T-cell (primary cell): ENCODE measurements around the gene KMT2D. TPM values are rescaled to one million over a fixed set of nuclear protein-coding genes. Genes with fewer than 3 reads are reported as not detected.
"Not testable (repeated sequence)": the region's sequence is repeated elsewhere in the genome, so short reads cannot be mapped to it uniquely, and the experiment has no call there.

Experiments
- ATAC-seq, 4 experiments: fragments of 200-7000 bp in 3 of 4; fragments of 150-1000 bp in 1 of 4; cut with Tn5 transposase; replicated peaks in 1 of 4; 1 replicate in 3 of 4; 2 replicates in 1 of 4; pipeline ENCODE4 v1.10.0; 2021; ENCODE audit warnings: moderate library complexity in 3 of 4, mild to moderate bottlenecking in 2 of 4, moderate number of reproducible peaks in 1 of 4
- CTCF ChIA-PET, 2 donors: fragments of 300-600 bp; sonication (Branson Sonifier 250); formaldehyde crosslinking; loops; one replicate each; lab custom pipeline; 2022; ENCODE audit warnings: antibody characterized with exemption in 2 of 2; lab: Charles Lee
- POLR2A ChIA-PET, 2 donors: fragments of 300-600 bp; sonication (Branson Sonifier 250); formaldehyde crosslinking; loops; one replicate each; lab custom pipeline; 2022; ENCODE audit warnings: antibody characterized with exemption in 2 of 2; lab: Charles Lee
- DNase-seq, 35 experiments: peaks; one replicate each; pipeline versions ENCODE4 v3.0.0 to v3.0.0-alpha.2; 2013 to 2023
- H3K27ac ChIP-seq: one replicate; pipeline ENCODE4 v1.5.1; 2013; ENCODE audit warnings: low read length
- H3K27me3 ChIP-seq, 2 experiments: replicated peaks in 1 of 2; 1 replicate in 1 of 2; 2 replicates in 1 of 2; pipeline versions ENCODE4 v1.6.1 to v1.7.0; 2013; ENCODE audit warnings: low read length in 1 of 2, mixed read lengths in 1 of 2; ENCODE audit not compliant: control insufficient read depth in 2 of 2, insufficient read depth in 2 of 2; ENCODE audit errors: extremely low read depth in 1 of 2
- H3K36me3 ChIP-seq, 2 donors: 1 replicate in 1 of 2; 2 replicates in 1 of 2; pipeline versions ENCODE4 v1.6.1 to v1.7.0; 2013; ENCODE audit warnings: low read length in 1 of 2; ENCODE audit not compliant: control insufficient read depth in 2 of 2, insufficient read depth in 1 of 2; ENCODE audit errors: extremely low read depth in 1 of 2
- H3K4me1 ChIP-seq, 2 experiments: 1 replicate in 1 of 2; 2 replicates in 1 of 2; pipeline versions ENCODE4 v1.6.1 to v1.7.0; 2013; ENCODE audit warnings: low read length in 2 of 2, mixed read lengths in 1 of 2; ENCODE audit not compliant: insufficient read depth in 2 of 2, control insufficient read depth in 1 of 2; ENCODE audit errors: extremely low read depth in 1 of 2
- H3K4me3 ChIP-seq, 2 donors: 1 replicate in 1 of 2; 2 replicates in 1 of 2; pipeline versions ENCODE4 v1.5.1 to v1.7.0; 2013; ENCODE audit warnings: mild to moderate bottlenecking in 2 of 2, low read length in 1 of 2, moderate library complexity in 1 of 2; ENCODE audit not compliant: control insufficient read depth in 1 of 2; ENCODE audit errors: extremely low read depth in 1 of 2
- H3K9me3 ChIP-seq: 2 replicates; pipeline ENCODE4 v1.7.0; 2013
- H3K27ac Mint-ChIP-seq, 2 donors: one replicate each; pipeline ENCODE4 v1.8.0; 2020 to 2021; ENCODE audit warnings: mild to moderate bottlenecking in 2 of 2, mixed read lengths in 2 of 2
- H3K27me3 Mint-ChIP-seq, 2 donors: one replicate each; pipeline ENCODE4 v1.8.0; 2021 to 2022; ENCODE audit warnings: mixed read lengths in 2 of 2
- H3K36me3 Mint-ChIP-seq: one replicate; pipeline ENCODE4 v1.8.0; 2021; ENCODE audit warnings: mixed read lengths
- H3K4me1 Mint-ChIP-seq, 3 donors: one replicate each; pipeline ENCODE4 v1.8.0; 2020 to 2022; ENCODE audit warnings: mixed read lengths in 3 of 3, mild to moderate bottlenecking in 1 of 3
- H3K4me3 Mint-ChIP-seq, 3 donors: one replicate each; pipeline ENCODE4 v1.8.0; 2020 to 2022; ENCODE audit warnings: mild to moderate bottlenecking in 3 of 3, mixed read lengths in 3 of 3, moderate library complexity in 3 of 3
- H3K9me3 Mint-ChIP-seq, 3 donors: one replicate each; pipeline ENCODE4 v1.8.0; 2020 to 2022; ENCODE audit warnings: mixed read lengths in 3 of 3
- WGBS: methylation state at CpG from one replicate; pipeline ENCODE4 v1.1.5; 2013; ENCODE audit warnings: missing lambda C conversion rate; ENCODE audit not compliant: insufficient coverage; 5-methylcytosine and 5-hydroxymethylcytosine counted together
- total RNA-seq, 35 experiments: library from RNA in 6 of 35; stranded (reverse) in 6 of 35; fragments of 120-200 nt in 1 of 35; gene quantifications; one replicate each; pipeline versions ENCODE4 v1.2.1 to v1.2.4 and lab custom pipeline; 2013 to 2026

KMT2D gene
- total RNA-seq, 5 donors from 2014 or later (not counting 1 experiment from before 2014, with no cell fraction given) = 135 to 161 (median 152) TPM

GRCh38 chr12:49066120-49066519 lies 5.5 kb upstream of the KMT2D start:
- 88% methylated on average over 4 of the region's 4 CpGs for WGBS
- POLR2A ChIA-PET = interaction anchor here in 1 of 2 donors (0.6 kb wide), 1 partner anchor 37 kb away, joined by 3 read pairs; no protein-coding TSS in a partner anchor
- no peaks in the 10 kb centered on the region for H3K27me3 Mint-ChIP-seq

GRCh38 chr12:49064767-49065152 lies 4.2 kb upstream of the KMT2D start:
- no peak overlapping the region for H3K4me3 ChIP-seq
- 100% methylated on average over 1 of the region's 5 CpGs for WGBS
- peaks cover 7 to 24% of the 10 kb centered on the region in 2 experiments for H3K4me1 ChIP-seq
- Mint-ChIP-seq H3K27ac (no peak overlapping the region), H3K36me3 (peaks cover 4% of the 10 kb centered on the region), H3K9me3 (no peaks in the 10 kb centered on the region), H3K4me1 (peaks cover 24 to 26% (median 25%) of the 10 kb centered on the region in 3 donors), H3K27me3 (no peaks in the 10 kb centered on the region), H3K4me3 (no peak overlapping the region)
- ATAC-seq = no peak
- CTCF ChIA-PET = interaction anchor here (0.5 to 5.5 kb wide), 14 partner anchors 9 to 89 kb away, joined by 3 to 37 read pairs (median 4); partner anchors contain the start of genes DHH (in 1 of the 2) and TUBA1B (in 1 of the 2)
- H3K36me3 ChIP-seq = peaks cover 0 to 8% of the 10 kb centered on the region in 2 donors
- H3K27me3 ChIP-seq = peaks cover 0 to 2% of the 10 kb centered on the region in 2 experiments
- POLR2A ChIA-PET = interaction anchor here in 1 of 2 donors (0.5 kb wide), 1 partner anchor 8 kb away, joined by 3 read pairs; no protein-coding TSS in a partner anchor
- no peaks in the 10 kb centered on the region for H3K9me3 ChIP-seq
- DNase-seq = no peak
- H3K27ac ChIP-seq = no peak overlapping the region

More at GRCh38 chr12:49066120-49066519, 5.5 kb upstream of the KMT2D start:
- no peak overlapping the region for H3K4me3 ChIP-seq
- H3K4me1 Mint-ChIP-seq = peaks cover 28 to 29% (median 28%) of the 10 kb centered on the region in 3 donors
- no peak for DNase-seq
- H3K9me3 Mint-ChIP-seq = no peaks in the 10 kb centered on the region
- peaks cover 0 to 8% of the 10 kb centered on the region in 2 donors for H3K36me3 ChIP-seq
- CTCF ChIA-PET = interaction anchor here (0.5 to 5.5 kb wide), 8 partner anchors 12 to 539 kb away, joined by 3 to 37 read pairs (median 7); partner anchors contain the start of genes DHH (in 1 of the 2) and FAM186B (in 1 of the 2)
- no peak overlapping the region for H3K27ac ChIP-seq
- peaks cover 0 to under 1% of the 10 kb centered on the region in 2 experiments for H3K27me3 ChIP-seq
- ATAC-seq = no peak
- peaks cover 4% of the 10 kb centered on the region for H3K36me3 Mint-ChIP-seq
- peaks cover 8 to 25% of the 10 kb centered on the region in 2 experiments for H3K4me1 ChIP-seq
- H3K4me3 Mint-ChIP-seq = no peak overlapping the region
- H3K9me3 ChIP-seq = no peaks in the 10 kb centered on the region
- no peak overlapping the region for H3K27ac Mint-ChIP-seq

- H3K36me3 ChIP-seq, H3K27ac ChIP-seq, H3K36me3 Mint-ChIP-seq, H3K27me3 ChIP-seq, H3K27me3 Mint-ChIP-seq, H3K27ac Mint-ChIP-seq, H3K9me3 ChIP-seq, H3K4me3 ChIP-seq, ATAC-seq, POLR2A ChIA-PET, H3K9me3 Mint-ChIP-seq, DNase-seq: not testable (repeated sequence)
- Mint-ChIP-seq H3K4me3 (peak overlapping the region; percentile 88 to 97 (median 94)), H3K4me1 (peaks cover 34 to 39% (median 38%) of the 10 kb centered on the region in 3 donors)
- 97% methylated on average over 4 of the region's 17 CpGs for WGBS
- CTCF ChIA-PET = interaction anchor here (0.5 to 0.9 kb wide), 2 partner anchors 32 to 117 kb away, joined by 3 to 5 read pairs; partner anchors contain the start of gene DHH (in 1 of the 2)
- peaks cover 26 to 40% of the 10 kb centered on the region in 2 experiments for H3K4me1 ChIP-seq
These were observed 1.3 kb upstream of the KMT2D start for GRCh38 chr12:49061916-49062315.

DNA sequence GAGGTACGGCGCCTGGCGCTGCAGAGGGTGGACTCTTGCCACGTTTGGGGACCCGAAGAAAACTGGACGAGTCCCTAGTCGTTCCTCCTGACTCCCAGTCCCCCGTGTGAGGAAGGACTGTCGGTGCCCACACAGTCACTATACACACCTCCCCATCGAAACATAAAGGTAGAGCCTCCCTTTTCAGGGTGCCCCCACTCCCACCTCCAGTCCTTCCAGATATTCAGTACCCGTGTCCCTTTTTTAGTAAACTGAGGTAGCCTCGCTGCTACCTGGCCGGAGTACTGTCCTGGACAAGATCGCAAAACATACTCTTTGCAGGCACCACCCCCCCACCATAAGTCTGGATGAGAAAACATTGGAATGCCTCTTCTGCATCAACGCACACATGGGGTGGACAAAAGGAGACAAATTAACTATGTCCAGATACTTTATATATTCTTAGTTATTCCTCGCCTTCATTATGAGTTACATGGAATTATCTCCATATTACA lies 610 bp upstream of the KMT2D start:
- Mint-ChIP-seq H3K27ac (peak overlapping the region; percentile 89 to 98), H3K9me3 (no peaks in the 10 kb centered on the region), H3K4me3 (peak overlapping the region; percentile 88 to 97 (median 94)), H3K36me3 (peaks cover 4% of the 10 kb centered on the region), H3K4me1 (peaks cover 41 to 47% (median 45%) of the 10 kb centered on the region in 3 donors), H3K27me3 (no peaks in the 10 kb centered on the region)
- Histone ChIP-seq H3K4me1 (peaks cover 33 to 47% of the 10 kb centered on the region in 2 experiments), H3K9me3 (no peaks in the 10 kb centered on the region), H3K27ac (peak overlapping the region; percentile 84), H3K36me3 (peaks cover 0 to 6% of the 10 kb centered on the region in 2 donors), H3K27me3 (peaks cover 0 to 2% of the 10 kb centered on the region in 2 experiments), H3K4me3 (peak overlapping the region; percentile 92 to 99)
- DNase-seq (no peak), ATAC-seq (peak in 1 of 4 experiments; percentile 0)
- WGBS = 0% methylated on average over 7 of the region's 16 CpGs
- POLR2A ChIA-PET = interaction anchor here in 1 of 2 donors (0.6 kb wide), 1 partner anchor 11 kb away, joined by 4 read pairs; no protein-coding TSS in a partner anchor
- CTCF ChIA-PET = no interaction called here

DNA sequence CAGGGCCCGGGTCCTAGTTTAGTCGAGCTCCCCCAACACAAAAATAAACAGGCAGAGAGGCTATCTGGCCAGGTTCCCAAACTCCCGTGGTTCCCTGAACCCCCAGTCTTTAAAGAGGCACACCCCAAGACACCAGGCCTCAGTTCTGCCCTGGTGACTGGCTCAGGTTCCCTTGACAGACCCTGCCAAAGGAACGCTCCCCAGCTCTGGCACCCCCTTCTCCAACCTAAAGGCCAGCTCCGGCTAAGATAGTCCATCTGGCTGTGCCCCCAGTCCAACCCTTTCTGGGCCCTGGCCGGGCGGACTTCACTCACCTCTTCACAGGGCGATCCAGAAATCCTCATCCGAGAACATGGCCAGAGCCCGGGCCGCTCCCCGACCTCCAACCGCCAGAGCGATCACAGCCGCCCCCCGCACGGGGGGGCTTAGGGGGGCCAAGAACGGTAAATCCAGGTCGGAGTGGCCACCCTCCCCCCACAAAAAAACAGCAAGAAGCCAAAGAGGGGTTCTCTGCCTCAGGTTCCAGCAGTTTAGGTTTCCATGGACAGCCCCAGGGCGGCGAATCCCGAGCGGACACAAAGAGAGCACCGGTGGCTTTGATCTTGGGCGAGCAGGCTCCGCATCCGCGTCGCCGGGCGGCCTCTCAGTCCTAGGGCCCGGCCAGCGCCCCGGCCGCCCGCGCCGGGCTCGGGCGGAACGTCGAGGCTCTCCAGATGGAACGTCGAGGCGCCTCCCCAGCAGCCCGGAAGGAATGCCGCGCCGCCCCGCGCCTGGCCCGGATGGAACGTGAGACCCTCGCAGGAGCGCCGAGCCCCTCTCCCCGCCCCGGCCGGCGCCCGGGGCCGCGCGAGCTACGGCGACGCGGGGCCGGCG lies 1.1 kb downstream of the KMT2D start:
- under 1% methylated on average over 48 of the region's 70 CpGs for WGBS

More for the DNA sequence above, 1.1 kb downstream of the KMT2D start:
- Mint-ChIP-seq H3K9me3 (no peaks in the 10 kb centered on the region), H3K4me3 (peak overlapping the region; percentile 90 to 94 (median 94)), H3K4me1 (peaks cover 58 to 63% (median 62%) of the 10 kb centered on the region in 3 donors), H3K36me3 (peaks cover 9% of the 10 kb centered on the region), H3K27me3 (no peaks in the 10 kb centered on the region), H3K27ac (peak overlapping the region; percentile 84 to 90)
- H3K27ac ChIP-seq = peak overlapping the region; percentile 49
- DNase-seq (peak in 8 of 35 experiments; percentile 9 to 41 (median 18)), ATAC-seq (peak; percentile 1 to 28 (median 10))
- ChIA-PET CTCF (interaction anchor here in 1 of 2 donors (1.2 to 1.8 kb wide), 2 partner anchors 10 to 40 kb away, joined by 4 to 6 read pairs; partner anchors contain the start of gene RHEBL1), POLR2A (interaction anchor here in 1 of 2 donors (0.6 kb wide), 1 partner anchor 119 kb away, joined by 4 read pairs; no protein-coding TSS in a partner anchor)
- H3K9me3 ChIP-seq = no peaks in the 10 kb centered on the region
- H3K36me3 ChIP-seq = peaks cover under 1 to 7% of the 10 kb centered on the region in 2 donors
- H3K4me3 ChIP-seq = peak overlapping the region; percentile 92 to 99
- H3K4me1 ChIP-seq = peaks cover 42 to 64% of the 10 kb centered on the region in 2 experiments
- peaks cover 0 to 2% of the 10 kb centered on the region in 2 experiments for H3K27me3 ChIP-seq
